GM21390 (cell line): ENCODE results near the gene AADACL3.
A peak's percentile ranks its signal among the peaks of the same experiment; 100 is the strongest.
"Not testable (repeated sequence)": the region's sequence is repeated elsewhere in the genome, so short reads cannot be mapped to it uniquely, and the experiment has no call there.

Experiments
- ATAC-seq: cut with Tn5 transposase; IDR thresholded peaks from one replicate; pipeline ENCODE4 v1.9.1; 2021; ENCODE audit not compliant: unreplicated experiment

AADACL3 gene

DNA sequence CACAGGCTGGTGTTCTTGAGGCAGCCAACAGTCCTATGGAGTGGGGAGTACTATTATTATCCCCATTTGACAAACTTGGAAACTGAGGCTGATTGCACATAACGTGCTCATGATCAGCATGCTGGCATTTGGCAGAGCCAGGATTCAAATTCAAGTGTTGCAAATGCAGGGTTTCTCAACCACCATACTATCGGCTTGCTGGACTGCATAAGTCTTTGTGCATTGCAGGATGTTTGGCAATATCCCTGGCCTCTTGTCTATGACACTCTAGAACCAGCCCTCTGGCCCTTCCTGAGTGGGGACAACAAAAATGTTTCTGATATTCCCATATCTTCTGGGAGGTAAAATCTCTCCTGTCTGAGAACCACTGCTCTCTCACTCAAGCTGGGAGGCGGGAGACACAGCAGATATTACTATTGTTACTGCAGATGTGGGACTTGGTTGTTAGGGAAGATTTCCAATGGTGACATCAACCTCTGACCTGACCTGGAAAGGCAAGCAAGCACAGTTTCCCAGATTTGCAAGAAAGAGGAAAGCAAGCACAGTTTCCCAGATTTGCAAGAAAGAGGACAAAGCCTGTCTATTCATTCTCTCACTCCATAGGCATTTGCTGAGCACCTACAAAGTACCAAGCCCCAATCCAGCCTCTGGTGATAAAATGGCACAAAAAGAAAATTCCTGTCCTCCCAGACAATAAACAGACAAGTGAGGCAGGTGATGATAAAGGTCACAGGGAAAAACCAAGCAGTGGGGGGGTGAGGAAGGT lies 1.0 kb upstream of the AADACL3 start:
- no peak for ATAC-seq

DNA sequence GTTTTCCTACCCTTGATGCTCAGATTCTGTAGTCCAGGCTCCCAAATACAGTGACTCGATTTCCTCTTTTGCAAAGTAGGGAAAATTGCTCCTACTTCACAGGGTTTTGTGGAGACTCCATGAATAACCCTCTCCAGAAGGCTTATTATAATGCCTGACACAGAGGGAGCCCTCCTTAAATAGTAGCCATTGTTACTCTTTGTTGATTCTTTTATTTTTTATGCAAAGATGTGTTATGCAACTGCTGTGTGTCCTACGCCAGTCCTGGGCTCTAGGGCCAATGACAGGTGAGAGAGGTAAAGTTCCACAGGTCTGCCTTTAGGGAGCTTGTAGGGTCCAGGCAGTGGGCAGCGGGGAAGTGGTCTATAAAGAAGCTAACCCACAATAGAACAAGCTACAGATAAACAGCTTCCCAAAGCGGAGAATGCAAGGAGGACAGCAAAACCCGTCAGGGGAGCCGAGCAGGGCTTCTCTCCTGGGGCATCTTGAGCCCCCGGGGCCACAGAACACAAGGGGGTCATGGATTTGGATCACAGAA lies 1.5 kb downstream of the AADACL3 start:
- ATAC-seq: no peak

DNA sequence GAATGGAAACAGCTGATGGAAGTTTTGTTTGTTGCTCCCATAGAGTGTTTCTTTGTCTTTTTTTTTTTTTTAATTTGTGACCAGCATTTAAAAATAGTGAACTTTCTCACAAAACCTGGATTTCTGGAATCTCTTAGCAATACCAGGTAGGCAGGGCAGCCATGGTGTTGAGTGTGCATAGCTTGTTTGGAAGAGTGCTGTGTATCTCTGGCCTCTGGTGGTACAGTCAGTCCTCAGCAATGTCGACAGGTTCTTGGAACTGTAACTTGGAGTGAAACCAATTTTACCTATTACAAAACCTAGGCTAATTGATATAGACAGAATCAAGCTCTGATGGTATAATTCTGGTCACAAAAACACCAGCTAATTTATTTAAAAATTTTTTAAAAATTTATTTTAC lies 6.7 kb downstream of the AADACL3 start:
- no peak for ATAC-seq

DNA sequence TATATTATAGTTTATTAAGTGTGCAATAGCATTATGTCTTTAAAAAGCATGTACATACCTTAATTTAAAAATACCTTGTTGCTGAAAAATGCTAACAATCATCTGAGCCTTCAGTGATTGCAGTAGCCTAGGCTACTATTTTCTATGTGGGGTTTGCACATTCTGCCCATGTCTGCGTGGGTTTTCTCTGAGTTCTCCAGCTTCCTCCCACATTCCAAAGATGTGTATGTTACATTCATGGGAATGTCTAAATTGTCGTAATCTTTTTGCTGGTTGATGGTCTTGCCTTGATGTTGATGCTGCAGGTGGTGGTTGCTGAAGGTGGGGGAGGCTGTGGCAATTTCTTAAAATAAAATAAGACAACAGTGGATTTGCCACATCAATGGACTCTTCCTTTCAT lies 12.5 kb downstream of the AADACL3 start:
- ATAC-seq: no peak

DNA sequence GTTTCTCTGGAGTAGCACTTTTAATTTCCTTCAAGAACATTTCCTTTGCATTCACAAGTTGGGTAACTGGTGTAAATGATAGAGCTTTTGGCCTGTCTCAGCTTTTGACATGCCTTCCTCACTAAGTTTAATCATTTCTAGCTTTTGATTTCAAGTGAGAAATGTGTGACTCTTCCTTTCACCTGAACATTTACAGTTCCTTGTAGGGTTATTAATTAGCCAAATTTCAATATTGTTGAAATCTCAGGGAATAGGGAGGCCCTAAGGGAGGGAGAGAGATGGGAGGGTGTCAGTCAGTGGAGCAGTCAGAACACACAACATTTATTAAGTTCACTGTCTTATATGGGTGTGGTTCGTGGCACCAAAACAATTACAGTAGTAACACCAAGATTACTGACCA lies 14.2 kb downstream of the AADACL3 start:
- ATAC-seq: no peak

DNA sequence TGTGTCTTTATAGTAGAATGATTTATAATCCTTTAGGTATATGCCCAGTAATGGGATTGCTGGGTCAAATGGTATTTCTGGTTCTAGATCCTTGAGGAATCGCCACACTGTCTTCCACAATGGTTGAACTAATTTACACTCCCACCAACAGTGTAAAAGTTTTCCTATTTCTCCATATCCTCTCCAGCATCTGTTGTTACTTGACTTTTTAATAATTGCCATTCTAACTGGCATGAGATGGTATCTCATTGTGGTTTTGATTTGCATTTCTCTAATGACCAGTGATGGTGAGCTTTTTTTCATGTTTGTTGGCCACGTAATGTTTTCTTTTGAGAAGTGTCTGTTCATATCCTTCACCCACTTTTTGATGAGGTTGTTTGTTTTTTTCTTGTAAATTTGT lies 15.2 kb downstream of the AADACL3 start:
- ATAC-seq: not testable (repeated sequence)

DNA sequence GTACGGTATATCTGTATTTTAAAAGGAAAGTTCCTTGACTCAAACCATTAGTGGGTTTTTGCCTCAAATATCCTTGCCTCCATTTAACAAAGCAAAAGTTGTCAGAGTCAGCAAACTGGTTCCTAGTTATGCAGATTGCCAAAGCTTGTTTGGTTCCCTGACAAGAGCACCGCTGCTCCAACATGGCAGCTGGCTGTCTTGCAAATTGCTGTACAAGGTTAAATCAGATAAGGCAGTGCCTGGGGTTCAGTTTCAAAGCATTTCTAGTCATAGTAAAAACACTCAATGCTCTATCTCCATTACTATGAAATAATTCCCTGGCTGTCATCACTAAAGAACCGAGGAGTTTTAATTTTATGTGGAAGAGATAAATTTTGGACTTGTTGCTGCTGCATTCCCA lies 18.7 kb downstream of the AADACL3 start:
- ATAC-seq: no peak

DNA sequence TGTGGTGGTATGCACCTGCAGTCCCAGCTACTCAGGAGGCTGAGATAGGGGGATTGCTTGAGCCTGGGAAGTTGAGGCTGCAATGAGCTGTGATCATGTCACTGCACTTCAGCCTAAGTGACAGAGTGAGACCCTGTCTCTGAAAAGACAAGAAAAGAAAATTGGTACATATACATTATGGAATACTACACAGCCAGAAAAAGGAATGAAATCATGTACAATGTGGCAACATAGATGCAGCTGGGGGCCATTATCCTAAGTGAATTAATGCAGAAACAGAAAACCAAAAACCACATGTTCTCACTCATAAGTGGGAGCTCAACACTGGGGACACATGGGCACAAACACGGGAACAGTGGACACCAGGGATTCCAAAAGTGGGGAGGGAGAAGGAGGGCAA lies 23.0 kb downstream of the AADACL3 start:
- ATAC-seq: no peak

DNA sequence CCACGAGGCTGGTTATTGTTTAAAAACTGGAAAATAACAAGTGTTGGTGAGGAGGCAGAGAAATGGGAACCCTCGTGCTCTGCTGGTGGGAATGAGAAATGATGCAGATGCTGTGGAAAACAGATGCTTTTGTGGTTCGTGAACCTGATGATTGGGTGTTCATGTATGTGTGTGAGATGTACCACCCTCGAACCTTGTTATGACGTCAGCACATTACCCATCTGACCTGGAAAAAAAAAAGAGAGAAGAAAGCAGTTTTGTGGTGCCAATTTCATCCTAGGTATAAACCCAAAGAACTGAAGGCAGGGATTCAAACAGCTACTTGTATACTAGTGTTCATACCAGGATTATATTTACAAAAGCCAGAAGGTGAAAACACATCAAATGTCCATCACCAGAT lies 23.7 kb downstream of the AADACL3 start:
- no peak for ATAC-seq

DNA sequence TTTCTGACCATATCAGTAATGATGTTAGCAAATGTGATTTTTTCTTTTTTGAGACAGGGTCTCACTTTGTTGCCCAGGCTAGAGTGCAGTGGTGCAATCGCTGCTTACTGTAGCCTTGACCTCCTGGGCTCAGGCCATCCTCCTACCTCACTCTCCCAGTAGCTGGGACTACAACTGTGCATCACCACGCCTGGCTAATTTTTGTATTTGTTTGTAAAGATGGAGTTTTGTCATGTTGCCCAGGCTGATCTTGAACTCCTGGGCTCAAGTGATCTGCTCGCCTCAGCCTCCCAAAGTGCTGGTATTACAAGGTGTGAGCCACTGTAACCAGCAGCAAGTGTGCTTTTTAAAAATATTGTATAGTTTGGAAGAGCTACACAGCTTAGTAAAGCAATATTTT lies 26.0 kb downstream of the AADACL3 start:
- no peak for ATAC-seq

DNA sequence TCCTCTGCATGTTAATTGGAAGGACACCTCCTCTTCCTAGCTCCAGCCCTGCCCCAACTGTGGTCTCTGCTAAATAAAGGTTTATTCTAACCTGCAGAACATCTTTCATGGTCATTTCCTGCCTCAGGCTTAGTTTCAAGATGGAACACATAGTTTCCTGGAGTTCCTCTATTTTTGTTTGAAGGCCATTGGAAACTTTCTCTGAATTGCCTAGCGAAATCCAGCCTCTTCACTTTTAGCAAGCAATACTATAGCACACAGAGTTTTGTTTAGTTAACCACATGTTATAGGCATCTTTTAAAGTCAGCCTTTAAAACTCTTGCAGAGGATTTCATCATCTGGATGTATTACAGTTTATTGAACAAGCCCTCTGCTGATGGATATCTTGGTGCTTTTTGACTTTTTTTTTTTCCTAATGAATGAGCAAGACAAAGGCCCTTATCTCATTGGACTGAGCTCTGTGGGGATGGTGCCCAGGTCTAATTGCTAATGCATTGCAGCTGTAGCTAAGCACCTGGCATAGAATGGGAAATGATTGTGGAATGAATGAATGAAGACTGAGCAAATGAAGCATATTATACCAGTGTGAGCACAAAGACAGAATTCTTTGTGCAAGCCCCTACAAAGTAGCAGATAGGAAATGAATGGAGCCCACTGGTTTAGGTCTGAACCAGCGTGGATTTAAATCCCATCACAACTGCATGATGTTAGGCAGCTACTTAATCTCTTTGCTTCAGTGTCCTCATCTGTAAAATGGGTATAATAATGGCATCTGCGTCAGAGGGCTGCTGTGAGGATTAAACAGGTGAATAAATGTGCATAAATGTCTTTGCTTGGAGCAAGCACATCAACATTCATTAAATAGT lies 29.4 kb downstream of the AADACL3 start:
- no peak for ATAC-seq

DNA sequence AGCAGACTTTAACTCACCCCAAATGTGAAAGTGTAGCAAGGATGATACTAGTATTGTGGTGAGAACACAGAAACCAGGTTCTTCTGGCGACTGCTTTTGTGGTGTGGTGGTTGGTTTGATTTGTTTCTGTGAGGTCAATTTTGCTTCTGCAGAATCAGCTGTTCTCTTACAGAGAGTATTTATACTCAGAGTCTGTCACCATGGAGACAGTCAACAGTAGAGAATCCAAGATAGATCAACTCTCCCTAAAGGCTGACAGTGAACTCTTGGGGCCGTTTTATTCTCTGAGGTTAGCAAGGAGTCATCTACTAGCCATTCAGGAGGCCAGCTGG lies 30.0 kb downstream of the AADACL3 start, which contains the start of gene CFAP107:
Gene CFAP107 (plus strand): TSS at position 209 of the 332 bp plus-strand sequence. CDS start 231 bp downstream, outside the sequence.
- peak; percentile 48 for ATAC-seq

DNA sequence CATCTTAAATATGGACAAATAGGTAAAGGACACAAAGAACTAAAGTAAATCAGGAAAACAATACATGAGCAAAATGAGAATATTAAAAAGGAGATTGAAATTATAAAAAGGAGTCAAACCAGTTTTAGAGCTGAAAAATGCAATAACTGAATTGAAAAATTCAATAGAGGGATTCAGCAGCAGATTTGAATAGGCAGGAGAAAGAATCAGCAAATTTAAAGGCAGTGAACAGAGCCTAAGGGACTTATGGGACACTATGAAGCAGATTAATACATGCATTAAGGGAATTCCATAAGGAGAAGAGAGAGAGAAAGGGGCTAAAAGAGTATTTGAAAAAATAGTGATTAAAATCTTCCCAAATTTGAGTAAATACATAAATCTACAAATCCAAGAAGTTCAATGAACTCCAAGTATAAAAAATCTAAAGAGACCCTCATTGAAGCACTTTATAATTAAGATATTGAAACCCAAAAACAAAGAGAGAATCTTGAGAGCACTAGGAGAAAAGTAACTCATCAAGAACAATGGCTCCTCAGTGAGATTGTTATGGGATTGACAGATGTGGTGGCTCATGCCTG lies 33.0 kb downstream of the AADACL3 start:
- no peak for ATAC-seq

DNA sequence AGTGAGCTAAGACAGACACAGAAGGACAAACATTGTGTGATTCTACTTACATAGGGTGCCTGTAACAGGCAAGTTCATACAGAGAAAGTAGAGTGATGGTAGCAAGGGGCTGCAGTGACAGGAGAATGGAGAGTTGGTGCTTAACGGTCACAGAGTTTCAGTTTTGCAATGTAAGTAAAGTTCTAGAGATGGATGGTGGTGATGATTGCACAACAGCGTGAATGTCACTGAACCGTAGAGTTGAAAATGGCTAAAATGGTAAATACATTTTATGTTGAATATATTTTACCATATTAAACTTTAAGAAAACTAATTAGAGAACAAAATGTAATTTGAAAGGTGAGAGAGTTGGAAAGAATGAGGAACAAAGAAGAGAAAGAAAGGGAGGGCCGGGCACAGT lies 38.8 kb downstream of the AADACL3 start:
- no peak for ATAC-seq

DNA sequence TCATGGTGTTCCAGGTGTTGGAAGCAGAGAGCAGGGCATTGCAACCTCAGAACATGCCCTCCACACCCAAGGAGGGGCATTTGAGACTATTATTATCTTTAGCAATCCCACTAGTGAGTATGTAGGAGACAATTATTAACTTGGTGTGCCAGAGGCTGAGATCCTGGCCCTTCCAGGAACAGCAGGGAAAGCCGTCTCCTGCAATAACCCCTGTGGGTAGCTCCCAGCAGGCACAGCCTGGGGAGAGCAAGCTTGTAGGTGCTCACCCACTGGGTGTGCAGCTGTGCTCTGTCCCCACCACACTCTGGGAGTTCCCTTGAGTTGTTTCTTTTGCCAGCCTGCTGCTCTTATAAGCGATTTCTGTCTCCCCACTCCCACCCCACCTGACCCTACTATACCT lies 40.4 kb downstream of the AADACL3 start:
- no peak for ATAC-seq

DNA sequence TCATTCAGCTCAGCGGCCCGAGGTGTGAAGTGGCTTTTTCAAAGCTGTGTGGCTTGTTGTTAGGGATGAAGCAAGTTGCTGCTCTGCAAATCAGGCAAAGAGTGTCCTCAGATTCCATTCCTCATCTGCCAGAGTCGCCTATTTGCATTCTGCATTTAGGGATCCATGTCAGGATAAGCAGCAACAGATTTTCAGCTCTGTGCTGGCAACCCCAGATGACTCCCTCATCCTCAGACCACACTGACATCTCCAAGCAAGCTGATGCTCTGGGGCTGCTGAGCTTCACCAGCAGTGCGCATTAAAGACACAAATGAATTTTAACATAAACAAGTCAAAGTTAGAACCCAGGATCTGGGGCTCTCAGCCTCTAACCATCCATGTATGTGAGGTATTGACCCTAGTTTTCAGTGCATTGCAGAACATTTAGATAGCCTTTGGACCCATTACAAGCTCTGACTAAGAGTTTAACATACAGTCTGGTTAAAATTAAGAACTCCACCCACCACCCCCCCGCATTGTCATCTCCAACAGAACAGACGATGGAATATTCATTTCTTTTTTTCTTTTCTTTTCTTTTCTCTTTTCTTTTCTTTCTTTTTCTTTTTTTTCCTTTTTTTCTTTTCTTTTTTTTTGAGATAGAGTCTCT lies 41.0 kb downstream of the AADACL3 start:
- no peak for ATAC-seq

DNA sequence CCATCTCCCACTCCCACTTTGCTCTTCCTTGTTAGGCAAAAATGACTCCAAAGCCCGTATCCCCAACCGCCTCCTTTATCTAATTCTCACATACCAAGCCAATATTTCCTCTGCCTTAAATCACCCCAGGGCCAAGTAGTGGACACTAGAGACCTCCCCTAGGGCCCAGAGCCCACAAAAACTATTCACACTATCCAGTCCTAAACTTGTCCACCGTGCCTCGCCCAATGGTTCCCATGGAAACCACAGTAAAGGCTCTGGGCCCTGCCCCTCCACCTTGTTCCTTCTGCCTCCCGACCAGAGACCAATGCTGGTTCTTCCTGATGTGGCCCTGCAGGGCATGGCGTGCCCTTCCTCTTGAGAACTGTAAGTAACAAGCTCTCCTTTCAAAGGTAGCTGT lies 41.9 kb downstream of the AADACL3 start:
- ATAC-seq: no peak

DNA sequence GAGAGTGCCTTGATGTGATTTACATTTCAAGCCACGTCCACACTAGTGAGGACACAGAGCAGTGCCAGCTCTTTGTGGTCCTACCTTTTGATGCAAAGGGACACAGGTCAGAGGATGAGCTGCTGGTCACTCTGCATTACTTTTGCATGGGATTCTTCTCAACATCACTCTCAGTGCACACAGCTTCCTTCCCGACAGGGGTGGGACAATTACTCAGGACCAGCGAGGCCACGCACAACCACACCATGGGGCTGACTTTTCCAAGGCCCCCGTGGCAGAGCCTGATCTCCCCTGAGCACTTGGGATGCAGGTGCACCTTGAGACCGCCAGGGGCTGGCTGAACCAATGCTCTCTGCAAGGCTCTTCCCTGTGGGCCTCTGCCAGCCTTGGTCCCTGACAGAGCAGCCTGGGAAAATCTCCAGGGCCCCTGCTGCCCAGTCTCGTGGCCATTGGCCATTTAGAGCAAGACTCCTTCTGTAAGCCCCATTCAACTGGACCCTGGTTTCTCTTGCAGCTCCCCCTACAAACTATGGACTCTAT lies 44.4 kb downstream of the AADACL3 start:
- ATAC-seq: no peak

DNA sequence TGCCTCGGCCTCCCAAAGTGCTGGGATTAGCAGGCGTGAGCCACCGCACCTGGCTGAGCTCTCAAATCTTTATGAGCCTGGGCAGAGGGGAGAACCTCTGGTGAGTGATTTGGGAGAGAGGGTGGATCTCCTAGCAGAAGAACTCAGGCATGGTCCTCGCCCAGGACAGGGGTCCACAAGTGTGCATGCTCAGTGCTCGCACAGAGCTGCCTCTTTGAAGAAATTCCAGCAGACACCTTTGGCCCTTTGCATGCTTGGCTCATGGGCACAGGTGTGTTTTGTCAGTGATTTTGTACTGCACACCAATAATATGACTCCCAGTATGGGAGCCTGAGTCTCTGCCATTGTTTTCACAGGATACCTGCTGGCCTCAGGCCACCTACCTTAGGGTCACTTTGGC lies 45.9 kb downstream of the AADACL3 start:
- no peak for ATAC-seq

DNA sequence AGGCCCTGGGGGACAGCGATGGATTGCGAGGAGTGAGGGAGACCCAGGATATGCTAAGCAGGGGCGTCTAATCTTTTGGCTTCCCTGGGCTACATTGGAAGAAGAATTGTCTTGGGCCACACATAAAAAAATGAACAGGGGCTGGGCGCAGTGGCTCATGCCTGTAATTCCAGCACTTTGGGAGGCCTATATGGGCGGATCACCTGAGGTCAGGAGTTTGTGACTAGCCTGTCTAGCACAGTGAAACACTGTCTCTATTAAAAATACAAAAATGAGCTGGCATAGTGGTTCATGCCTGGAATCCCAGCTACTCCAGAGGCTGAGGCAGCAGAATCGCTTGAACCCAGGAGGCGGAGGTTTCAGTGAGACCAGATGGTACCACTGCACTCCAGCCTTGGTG lies 46.9 kb downstream of the AADACL3 start:
- ATAC-seq: no peak

DNA sequence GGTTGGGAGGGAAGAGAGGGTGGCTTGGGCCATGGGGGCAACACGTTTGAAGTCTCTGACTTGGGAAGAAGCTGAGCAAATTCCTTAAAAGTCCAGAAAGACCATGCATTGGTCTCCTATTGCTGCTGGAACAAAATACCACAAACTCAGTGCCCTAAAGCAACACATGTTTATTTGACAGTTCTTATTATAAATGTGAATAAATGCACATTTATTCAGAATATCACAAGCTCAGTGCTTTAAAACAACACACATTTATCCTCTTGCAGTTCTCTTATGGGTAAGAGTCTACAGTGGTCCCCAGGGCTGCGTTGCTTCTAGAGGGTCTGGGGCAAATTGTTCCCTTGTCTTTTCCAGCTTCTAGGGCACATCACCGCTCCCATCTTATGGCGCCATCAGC lies 47.6 kb downstream of the AADACL3 start:
- ATAC-seq: no peak
